Ascending aorta (tissue), 2 donors: ENCODE results near the gene P2RY13. TPM values are rescaled to one million over a fixed set of nuclear protein-coding genes. Genes with fewer than 3 reads are reported as not detected.

ENCODE experiments used
- DNase-seq, 2 donors: peaks; one replicate each; pipeline ENCODE4 v3.0.0-alpha.2; 2019; ENCODE audit warnings: low spot score in 2 of 2
- H3K27ac ChIP-seq, 2 donors: fragments of 200-600 bp; sonication (generic); one replicate each; pipeline ENCODE4 v1.5.1; 2016 to 2017; ENCODE audit warnings: mild to moderate bottlenecking in 1 of 2
- H3K27me3 ChIP-seq: fragments of 200-600 bp; sonication (generic); one replicate; pipeline ENCODE4 v1.5.1; 2017
- H3K36me3 ChIP-seq, 2 donors: fragments of 200-600 bp; sonication (generic); one replicate each; pipeline ENCODE4 v1.5.1; 2016
- H3K4me1 ChIP-seq, 2 donors: fragments of 200-600 bp; sonication (generic); one replicate each; pipeline ENCODE4 v1.5.1; 2016 to 2017; ENCODE audit warnings: mild to moderate bottlenecking in 1 of 2
- H3K4me3 ChIP-seq, 2 donors: fragments of 200-600 bp; sonication (generic); one replicate each; pipeline ENCODE4 v1.5.1; 2016 to 2017; ENCODE audit warnings: mild to moderate bottlenecking in 1 of 2
- H3K9me3 ChIP-seq, 2 donors: fragments of 200-600 bp; sonication (generic); one replicate each; pipeline ENCODE4 v1.5.1; 2016
- CTCF ChIP-seq, 3 experiments: fragments of 200-600 bp in 2 of 3; fragments of 450-650 bp in 1 of 3; sonication (generic) in 2 of 3; IDR thresholded peaks; one replicate each; pipeline ENCODE4 v1.5.1; 2016 to 2019; ENCODE audit warnings: antibody characterized with exemption in 3 of 3, mild to moderate bottlenecking in 1 of 3, moderate library complexity in 1 of 3
- intact Hi-C: fragments of 100-400 bp; cut with DNase I; formaldehyde crosslinking; loops from one replicate; pipeline ENCODE4 v1.15.1; 2023
- total RNA-seq: library from RNA; depleted of rRNA; stranded (reverse); fragments of >200 nt; gene quantifications from one replicate; pipeline ENCODE4 v1.1.0, GENCODE V29; 2016

Gene P2RY13
- total RNA-seq, 1 donor from 2014 or later: 0.75 TPM

- H3K27ac ChIP-seq: no peak overlapping the region
Measured at GRCh38 chr3:151330899-151331298, 1.6 kb upstream of the P2RY13 start.

DNA sequence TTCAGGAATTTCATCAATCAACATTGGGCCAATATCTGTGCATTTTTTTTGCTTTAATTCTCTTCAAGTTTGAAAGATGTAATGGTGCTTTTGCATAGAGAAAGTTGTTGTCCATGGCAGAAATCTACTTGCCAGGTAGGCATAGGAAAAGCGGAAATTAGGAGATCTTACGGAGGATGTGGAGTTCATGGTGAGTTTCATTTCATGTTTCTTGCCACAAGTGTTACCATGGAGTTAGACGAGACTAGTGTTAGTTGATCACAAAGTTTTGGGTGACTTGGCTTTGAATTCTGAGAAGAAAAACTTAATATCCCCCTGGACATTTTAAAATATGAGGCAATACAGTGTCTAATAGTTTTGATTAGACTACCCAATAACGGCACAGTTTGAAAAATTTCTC lies 1.0 kb upstream of the P2RY13 start:
- TF ChIP-seq CTCF (IDR thresholded peaks at IDR 0.05): no peak

More at GRCh38 chr3:151330899-151331298, 1.6 kb upstream of the P2RY13 start:
- H3K27me3 ChIP-seq: no peaks in the 10 kb centered on the region
- no peak for DNase-seq
- intact Hi-C loops: no loop called here
- no peaks in the 10 kb centered on the region for H3K9me3 ChIP-seq
- no peaks in the 10 kb centered on the region for H3K4me1 ChIP-seq
- H3K36me3 ChIP-seq: no peaks in the 10 kb centered on the region
- no peak for TF ChIP-seq CTCF (IDR thresholded peaks at IDR 0.05)
- no peak overlapping the region for H3K4me3 ChIP-seq

GRCh38 chr3:151328298-151328995 lies 902 bp downstream of the P2RY13 start:
- Histone ChIP-seq H3K4me3 (peak overlapping the region in 1 of 2 donors; percentile 33), H3K36me3 (no peaks in the 10 kb centered on the region), H3K9me3 (no peaks in the 10 kb centered on the region), H3K27ac (no peak overlapping the region), H3K27me3 (no peaks in the 10 kb centered on the region), H3K4me1 (no peaks in the 10 kb centered on the region)
- TF ChIP-seq CTCF (IDR thresholded peaks at IDR 0.05): no peak
- intact Hi-C loops: no loop called here
- no peak for DNase-seq

More for the DNA sequence above, 1.0 kb upstream of the P2RY13 start:
- no peaks in the 10 kb centered on the region for H3K36me3 ChIP-seq
- H3K27me3 ChIP-seq: no peaks in the 10 kb centered on the region
- intact Hi-C loops: no loop called here
- no peak overlapping the region for H3K4me3 ChIP-seq
- no peaks in the 10 kb centered on the region for H3K4me1 ChIP-seq
- no peaks in the 10 kb centered on the region for H3K9me3 ChIP-seq
- DNase-seq: no peak
- H3K27ac ChIP-seq: no peak overlapping the region

GRCh38 chr3:151327571-151328198 lies 1.7 kb downstream of the P2RY13 start:
- Histone ChIP-seq H3K27ac (no peak overlapping the region), H3K4me1 (no peaks in the 10 kb centered on the region), H3K27me3 (no peaks in the 10 kb centered on the region), H3K36me3 (no peaks in the 10 kb centered on the region), H3K4me3 (no peak overlapping the region), H3K9me3 (no peaks in the 10 kb centered on the region)
- no peak for DNase-seq
- intact Hi-C loops: no loop called here
- peak in 2 of 3 experiments; percentile 44 to 57 for TF ChIP-seq CTCF (IDR thresholded peaks at IDR 0.05)

DNA sequence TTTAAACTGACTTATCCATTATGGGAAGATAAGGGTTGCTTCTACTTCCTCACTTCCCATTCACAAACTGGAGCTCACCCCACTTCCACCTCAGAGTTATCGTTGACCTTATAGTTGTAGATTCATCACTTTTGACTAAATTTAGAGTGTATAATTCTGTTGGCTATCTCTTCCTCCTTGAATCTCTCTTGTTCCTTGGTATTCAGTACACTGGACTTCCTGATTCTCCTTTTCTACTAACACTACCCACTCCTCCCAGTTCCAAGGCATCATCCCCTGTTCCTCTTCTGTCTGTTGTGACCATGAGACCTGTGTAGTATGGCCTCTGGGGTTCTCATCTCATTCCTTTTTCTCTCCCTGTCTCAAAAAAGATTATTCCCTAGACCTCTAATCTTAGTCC lies 6.8 kb downstream of the P2RY13 start:
- TF ChIP-seq CTCF (IDR thresholded peaks at IDR 0.05): no peak

More for the DNA sequence above, 6.8 kb downstream of the P2RY13 start:
- no peak for DNase-seq
- H3K27ac ChIP-seq: no peak overlapping the region
- no peaks in the 10 kb centered on the region for H3K4me1 ChIP-seq
- H3K27me3 ChIP-seq: no peaks in the 10 kb centered on the region
- intact Hi-C loops: no loop called here
- no peak overlapping the region for H3K4me3 ChIP-seq
- no peaks in the 10 kb centered on the region for H3K36me3 ChIP-seq
- no peaks in the 10 kb centered on the region for H3K9me3 ChIP-seq
